Measurements from ENCODE around the gene WDR5.

GRCh38 chr9:134149380-134149779 lies 13.5 kb downstream of the WDR5 start:
- TF ChIP-seq TAF1 (IDR thresholded peaks at IDR 0.05; ENCODE audit: borderline replicate concordance, insufficient read depth, low read length): no peak
- no peak for TF ChIP-seq SIN3A (IDR thresholded peaks at IDR 0.05; ENCODE audit: borderline replicate concordance, insufficient read depth, low read length)

Data from PFSK-1 (cell line).